ENCODE measurements around the gene ARL15.
"Not testable (repeated sequence)": the region's sequence is repeated elsewhere in the genome, so short reads cannot be mapped to it uniquely, and the experiment has no call there.

The ARL15 gene

DNA sequence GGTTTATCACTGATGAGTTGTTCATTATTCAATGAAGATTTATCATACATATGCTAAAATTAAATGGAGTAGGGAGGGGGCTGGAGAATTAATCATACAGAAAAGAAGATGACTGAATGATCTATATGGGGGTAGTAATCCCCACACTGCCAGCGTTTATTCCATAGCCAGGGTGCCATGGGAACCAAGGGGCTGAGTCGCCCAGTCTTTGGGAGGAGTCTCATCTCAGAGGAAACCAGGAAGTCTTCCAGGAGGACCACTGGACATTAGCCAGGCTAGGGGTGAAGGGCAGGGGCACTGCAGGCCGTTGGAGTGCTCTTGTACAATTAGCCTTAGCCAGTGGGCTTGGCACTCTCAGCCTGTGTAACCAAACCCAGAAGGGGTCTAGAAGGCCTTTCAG lies 226.5 kb downstream of the ARL15 start:
- in situ Hi-C loops (cut with MboI; ENCODE audit: low sequenced_read_pairs): no loop called here
- Histone ChIP-seq H3K4me3 (no peak overlapping the region), H3K9me3 (no peaks in the 10 kb centered on the region), H3K36me3 (replicated peaks) (no peaks in the 10 kb centered on the region), H3K27me3 (ENCODE audit: low read depth) (no peaks in the 10 kb centered on the region), H3K4me1 (peaks cover 8% of the 10 kb centered on the region)
- no peak for DNase-seq (ENCODE audit: low spot score in 2 of 2)

DNA sequence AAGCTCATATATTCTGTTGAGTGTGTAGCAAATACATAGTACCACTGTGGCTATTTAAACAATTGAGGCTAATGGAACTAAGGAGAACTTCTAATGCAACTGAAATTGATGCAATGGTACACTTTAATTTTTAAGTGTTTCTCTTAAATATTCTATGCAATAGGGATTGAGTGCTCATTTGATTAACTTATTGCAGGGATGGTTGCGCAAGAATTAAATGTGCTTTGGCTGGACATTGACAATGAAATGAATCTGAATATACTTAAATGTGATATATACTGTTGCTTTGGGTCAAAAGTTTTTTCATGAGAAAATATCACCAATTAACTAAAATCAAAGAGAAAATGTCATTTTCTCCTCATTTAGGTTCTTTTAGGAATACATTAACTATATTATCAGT lies 227.1 kb downstream of the ARL15 start:
- Histone ChIP-seq H3K9me3 (no peaks in the 10 kb centered on the region), H3K36me3 (replicated peaks) (no peaks in the 10 kb centered on the region), H3K4me1 (peaks cover 3% of the 10 kb centered on the region), H3K4me3 (no peak overlapping the region), H3K27me3 (ENCODE audit: low read depth) (no peaks in the 10 kb centered on the region)
- in situ Hi-C loops (cut with MboI; ENCODE audit: low sequenced_read_pairs): no loop called here
- DNase-seq (ENCODE audit: low spot score in 2 of 2): no peak

DNA sequence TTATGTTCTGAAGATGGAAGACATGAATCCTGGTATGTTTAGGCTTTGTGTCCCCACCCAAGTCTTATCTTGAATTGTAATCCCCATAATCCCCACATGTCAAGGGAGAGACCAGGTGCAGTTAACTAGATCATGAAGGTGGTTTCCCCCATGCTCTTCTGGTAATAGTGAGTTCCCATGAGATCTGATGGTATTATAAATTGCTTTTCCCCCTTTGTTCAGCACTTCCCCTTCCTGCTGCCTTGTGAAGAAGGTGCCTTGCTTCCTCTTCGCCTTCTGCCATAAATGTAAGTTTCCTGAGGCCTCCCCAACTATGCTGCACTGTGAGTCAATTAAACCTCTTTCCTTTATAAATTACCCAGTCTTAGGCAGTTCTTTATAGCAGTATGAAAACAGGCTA lies 229.0 kb downstream of the ARL15 start:
- H3K4me1 ChIP-seq: no peaks in the 10 kb centered on the region
- no peaks in the 10 kb centered on the region for H3K9me3 ChIP-seq
- DNase-seq (ENCODE audit: low spot score in 2 of 2): no peak
- H3K36me3 ChIP-seq (replicated peaks): no peaks in the 10 kb centered on the region
- no peaks in the 10 kb centered on the region for H3K27me3 ChIP-seq (ENCODE audit: low read depth)
- H3K4me3 ChIP-seq: no peak overlapping the region
- in situ Hi-C loops (cut with MboI; ENCODE audit: low sequenced_read_pairs): no loop called here

DNA sequence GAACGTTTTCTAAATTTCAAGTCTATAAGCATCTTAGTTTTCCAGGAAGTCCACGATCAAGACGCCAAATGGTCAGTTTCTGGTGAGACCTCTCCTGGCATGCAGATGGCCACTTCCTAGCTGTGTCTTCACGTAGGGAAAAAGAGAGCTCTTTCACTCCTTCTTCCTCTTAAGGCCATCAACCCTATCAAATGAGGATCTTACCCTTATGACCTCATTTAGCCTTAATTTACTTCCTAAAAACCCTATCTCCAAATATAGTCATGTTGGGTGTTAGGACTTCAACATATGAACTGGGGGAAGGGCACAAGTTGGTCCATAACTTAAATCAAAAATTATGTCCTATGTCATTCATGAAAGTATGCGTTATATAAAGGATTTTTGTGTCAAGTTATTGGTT lies 229.5 kb downstream of the ARL15 start:
- in situ Hi-C loops (cut with MboI; ENCODE audit: low sequenced_read_pairs): no loop called here
- H3K27me3 ChIP-seq (ENCODE audit: low read depth): no peaks in the 10 kb centered on the region
- DNase-seq (ENCODE audit: low spot score in 2 of 2): no peak
- no peaks in the 10 kb centered on the region for H3K36me3 ChIP-seq (replicated peaks)
- H3K4me3 ChIP-seq: no peak overlapping the region
- H3K4me1 ChIP-seq: no peaks in the 10 kb centered on the region
- no peaks in the 10 kb centered on the region for H3K9me3 ChIP-seq

DNA sequence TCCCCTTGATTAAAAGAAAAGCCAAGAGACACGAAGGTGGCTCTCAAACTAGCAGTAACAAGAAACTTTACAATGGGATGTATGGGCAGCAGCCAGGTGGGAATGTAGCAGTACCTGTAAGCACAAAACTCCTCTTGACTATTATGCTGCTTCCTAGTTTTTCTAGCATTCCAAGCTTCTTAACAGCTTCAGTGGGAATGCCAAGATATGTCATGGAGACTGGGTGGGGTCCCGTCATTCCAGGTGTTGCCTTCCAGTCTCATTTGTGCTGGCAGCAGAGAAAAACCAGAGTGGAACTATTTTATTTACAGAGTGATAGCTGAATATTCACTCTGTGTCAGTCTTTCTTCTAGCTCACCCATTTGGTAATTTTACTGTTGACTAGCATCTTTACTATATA lies 236.6 kb downstream of the ARL15 start:
- Histone ChIP-seq H3K36me3 (replicated peaks) (no peaks in the 10 kb centered on the region), H3K4me1 (no peaks in the 10 kb centered on the region), H3K4me3 (no peak overlapping the region), H3K9me3 (no peaks in the 10 kb centered on the region), H3K27me3 (ENCODE audit: low read depth) (no peaks in the 10 kb centered on the region)
- in situ Hi-C loops (cut with MboI; ENCODE audit: low sequenced_read_pairs): no loop called here
- no peak for DNase-seq (ENCODE audit: low spot score in 2 of 2)

DNA sequence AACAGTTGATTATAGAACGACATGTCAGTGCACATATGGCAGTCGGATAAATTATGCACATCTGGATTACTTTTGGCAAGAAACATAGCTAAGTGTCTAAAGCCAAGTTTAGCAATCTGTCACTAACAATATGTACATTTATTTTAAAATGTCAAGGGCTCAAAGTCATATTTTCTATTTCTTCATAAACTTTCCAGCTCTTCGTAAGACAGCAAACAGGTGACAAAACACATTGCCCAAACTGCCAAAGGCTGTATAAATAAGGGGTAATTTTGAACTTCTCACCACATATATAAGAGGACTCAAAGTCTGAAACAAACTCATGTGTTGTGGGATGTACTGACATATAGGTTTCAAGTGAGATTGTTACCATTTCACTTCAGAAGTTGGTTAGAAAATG lies 237.2 kb downstream of the ARL15 start:
- Histone ChIP-seq H3K36me3 (replicated peaks) (no peaks in the 10 kb centered on the region), H3K4me1 (no peaks in the 10 kb centered on the region), H3K27me3 (ENCODE audit: low read depth) (no peaks in the 10 kb centered on the region), H3K4me3 (no peak overlapping the region), H3K9me3 (no peaks in the 10 kb centered on the region)
- in situ Hi-C loops (cut with MboI; ENCODE audit: low sequenced_read_pairs): no loop called here
- no peak for DNase-seq (ENCODE audit: low spot score in 2 of 2)

DNA sequence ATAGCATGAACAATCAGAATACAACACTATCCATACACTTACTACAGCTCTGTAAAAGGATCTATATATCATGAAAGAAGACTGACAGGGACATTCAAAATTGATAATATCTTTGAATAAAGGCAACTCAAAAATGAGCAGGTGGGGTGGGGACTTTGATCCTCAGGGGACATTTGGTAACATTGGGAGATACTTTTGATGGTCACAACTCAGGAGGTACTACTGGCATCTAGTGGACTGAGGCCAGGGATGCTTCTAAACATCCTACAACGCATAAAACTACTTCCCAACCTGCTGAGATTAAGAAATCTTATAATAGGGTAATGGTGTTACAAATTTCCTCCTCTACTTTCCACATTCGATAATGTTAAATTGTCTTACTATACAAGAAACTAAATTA lies 243.9 kb downstream of the ARL15 start:
- Histone ChIP-seq H3K4me3 (no peak overlapping the region), H3K36me3 (replicated peaks) (no peaks in the 10 kb centered on the region), H3K9me3 (no peaks in the 10 kb centered on the region), H3K27me3 (ENCODE audit: low read depth) (no peaks in the 10 kb centered on the region), H3K4me1 (no peaks in the 10 kb centered on the region)
- no peak for DNase-seq (ENCODE audit: low spot score in 2 of 2)
- in situ Hi-C loops (cut with MboI; ENCODE audit: low sequenced_read_pairs): no loop called here

DNA sequence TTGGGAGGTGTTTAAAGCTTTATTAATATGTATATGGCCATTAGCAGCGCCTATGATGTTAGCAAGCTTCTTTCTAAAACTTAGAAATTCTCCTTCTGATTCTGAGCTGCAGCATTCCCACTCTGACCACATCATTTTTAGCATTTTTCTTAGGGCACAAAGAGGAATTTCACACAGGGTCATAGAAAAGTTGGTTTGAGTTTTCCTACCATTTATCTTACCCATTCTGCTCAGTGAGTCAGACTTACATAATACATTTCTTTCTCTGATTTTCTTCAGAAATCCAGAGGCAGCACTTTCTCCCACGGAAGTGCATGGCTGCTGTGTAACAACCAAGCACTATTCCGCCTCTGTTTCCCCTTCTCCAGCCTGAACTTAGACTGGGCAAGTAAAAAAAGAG lies 246.6 kb downstream of the ARL15 start:
- no peaks in the 10 kb centered on the region for H3K36me3 ChIP-seq (replicated peaks)
- no peaks in the 10 kb centered on the region for H3K27me3 ChIP-seq (ENCODE audit: low read depth)
- H3K4me3 ChIP-seq: no peak overlapping the region
- in situ Hi-C loops (cut with MboI; ENCODE audit: low sequenced_read_pairs): no loop called here
- H3K4me1 ChIP-seq: no peaks in the 10 kb centered on the region
- H3K9me3 ChIP-seq: no peaks in the 10 kb centered on the region
- no peak for DNase-seq (ENCODE audit: low spot score in 2 of 2)

DNA sequence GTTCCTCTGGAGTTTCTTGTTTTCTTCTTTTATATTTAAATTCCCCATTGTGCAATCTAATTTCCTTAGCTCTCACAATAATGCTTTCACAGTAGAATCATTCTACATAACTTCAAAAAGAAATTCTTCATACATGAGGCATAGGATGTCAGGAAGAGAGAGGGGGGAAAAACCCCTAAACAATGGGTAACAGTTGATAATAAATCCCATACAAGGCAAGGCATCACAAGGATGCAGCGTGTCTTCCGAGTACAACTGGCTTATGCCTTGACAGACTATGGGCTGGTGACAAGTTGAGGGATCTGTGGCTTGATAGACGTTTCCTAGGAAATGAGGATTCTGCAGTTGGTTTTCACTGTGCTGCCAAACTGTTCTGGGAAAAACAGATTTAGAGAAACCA lies 247.4 kb downstream of the ARL15 start:
- Histone ChIP-seq H3K36me3 (replicated peaks) (no peaks in the 10 kb centered on the region), H3K27me3 (ENCODE audit: low read depth) (no peaks in the 10 kb centered on the region), H3K4me1 (no peaks in the 10 kb centered on the region), H3K9me3 (no peaks in the 10 kb centered on the region), H3K4me3 (no peak overlapping the region)
- in situ Hi-C loops (cut with MboI; ENCODE audit: low sequenced_read_pairs): no loop called here
- no peak for DNase-seq (ENCODE audit: low spot score in 2 of 2)

DNA sequence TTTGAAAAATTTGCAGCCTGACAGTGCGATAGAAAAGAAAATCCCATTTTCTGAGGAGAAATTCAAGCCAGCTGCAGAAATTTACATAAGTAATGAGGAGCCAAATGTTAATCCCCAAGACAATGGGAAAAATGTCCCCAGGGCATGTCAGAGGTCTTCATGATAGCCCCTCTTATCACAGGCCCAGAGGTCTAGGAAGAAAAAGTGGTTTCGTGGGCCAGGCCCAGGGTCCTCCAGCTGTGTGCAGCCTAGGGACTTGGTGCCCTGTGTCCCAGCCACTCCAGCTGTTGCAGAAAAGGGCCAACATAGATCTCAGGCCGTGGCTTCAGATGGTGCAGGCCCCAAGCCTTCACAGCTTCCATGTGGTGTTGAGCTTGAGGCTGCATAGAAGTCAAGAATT lies 249.5 kb downstream of the ARL15 start:
- H3K36me3 ChIP-seq (replicated peaks); H3K4me1 ChIP-seq; H3K4me3 ChIP-seq; H3K9me3 ChIP-seq; H3K27me3 ChIP-seq (ENCODE audit: low read depth); in situ Hi-C loops (cut with MboI; ENCODE audit: low sequenced_read_pairs): not testable (repeated sequence)
- DNase-seq (ENCODE audit: low spot score in 2 of 2): peak in 1 of 2 experiments; percentile 27

DNA sequence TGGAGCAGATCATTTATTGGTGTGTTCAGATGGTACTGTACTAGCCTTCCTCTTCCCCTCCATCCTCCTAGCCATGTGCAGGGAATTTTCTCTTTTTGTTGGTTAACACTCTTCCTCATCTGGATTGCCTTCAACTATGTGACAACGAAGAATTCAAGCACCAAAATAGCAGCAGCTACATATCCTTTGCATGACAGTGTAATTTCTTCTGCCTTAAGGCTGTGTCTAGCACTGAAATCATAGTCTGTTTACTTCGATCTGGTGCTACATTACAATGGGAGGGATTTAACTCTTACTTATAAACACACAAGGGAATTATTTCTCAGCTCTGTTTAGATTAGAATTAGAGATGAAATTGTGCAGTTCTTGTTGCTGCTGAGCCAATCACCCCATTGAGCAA lies 260.4 kb downstream of the ARL15 start:
- Histone ChIP-seq H3K4me1 (peaks cover 7% of the 10 kb centered on the region), H3K9me3 (no peaks in the 10 kb centered on the region), H3K36me3 (replicated peaks) (no peaks in the 10 kb centered on the region), H3K4me3 (no peak overlapping the region), H3K27me3 (ENCODE audit: low read depth) (no peaks in the 10 kb centered on the region)
- in situ Hi-C loops (cut with MboI; ENCODE audit: low sequenced_read_pairs): no loop called here
- DNase-seq (ENCODE audit: low spot score in 2 of 2): peak in 1 of 2 experiments; percentile 36

DNA sequence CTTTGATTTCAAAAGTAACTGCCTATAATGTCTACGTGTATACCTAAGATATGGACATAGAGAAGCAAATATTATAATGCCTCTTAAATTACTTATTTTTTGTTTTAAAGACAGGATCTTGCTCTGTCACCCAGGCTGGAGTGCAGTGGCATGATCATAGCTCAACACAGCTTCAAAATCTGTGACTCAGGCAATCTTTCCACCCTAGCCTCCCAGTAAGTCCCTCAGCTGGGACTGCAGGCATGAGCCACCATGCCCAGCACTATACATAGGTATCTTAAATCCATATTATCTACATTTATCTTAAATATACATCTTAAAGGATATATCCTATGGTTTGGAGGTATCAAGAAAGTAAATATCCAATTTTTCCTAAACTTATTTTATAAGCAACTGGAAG lies 261.2 kb downstream of the ARL15 start:
- no peaks in the 10 kb centered on the region for H3K36me3 ChIP-seq (replicated peaks)
- peaks cover 7% of the 10 kb centered on the region for H3K4me1 ChIP-seq
- no peak overlapping the region for H3K4me3 ChIP-seq
- no peaks in the 10 kb centered on the region for H3K9me3 ChIP-seq
- in situ Hi-C loops (cut with MboI; ENCODE audit: low sequenced_read_pairs): no loop called here
- no peaks in the 10 kb centered on the region for H3K27me3 ChIP-seq (ENCODE audit: low read depth)
- DNase-seq (ENCODE audit: low spot score in 2 of 2): no peak

DNA sequence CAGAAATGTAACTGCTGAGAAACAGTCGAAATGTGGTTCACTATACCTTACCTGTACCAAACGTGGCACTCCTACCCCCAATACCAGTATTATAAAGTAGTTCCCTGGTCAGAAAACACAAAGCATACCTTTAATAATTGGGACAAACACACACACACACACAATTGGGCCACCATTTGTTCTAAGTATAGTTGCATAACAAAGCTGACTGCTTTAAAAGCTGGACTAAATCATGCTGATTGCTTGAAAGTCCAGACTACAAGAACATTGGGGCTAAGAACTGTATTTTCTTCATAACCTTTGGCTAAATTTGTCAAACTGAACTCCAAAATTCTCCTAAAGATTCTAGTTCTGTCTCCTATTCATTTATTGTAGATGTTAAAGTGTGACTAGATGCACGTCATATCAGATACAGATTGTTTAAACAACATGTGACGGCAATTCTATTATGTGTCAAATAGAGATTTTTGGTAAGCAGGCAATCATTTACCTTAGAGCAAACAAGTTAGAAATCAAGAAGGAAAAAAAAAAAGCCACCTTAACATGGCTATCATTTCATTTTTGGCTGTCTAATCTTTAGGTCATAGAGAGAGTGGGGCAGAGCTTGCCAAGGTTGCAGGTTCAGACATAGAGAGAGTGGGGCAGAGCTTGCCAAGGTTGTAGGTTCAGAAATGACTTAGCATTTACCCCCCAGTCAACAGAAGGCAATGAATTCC lies 265.1 kb downstream of the ARL15 start:
- Histone ChIP-seq H3K4me1 (peaks cover 4% of the 10 kb centered on the region), H3K9me3 (no peaks in the 10 kb centered on the region), H3K36me3 (replicated peaks) (no peaks in the 10 kb centered on the region), H3K4me3 (no peak overlapping the region), H3K27me3 (ENCODE audit: low read depth) (no peaks in the 10 kb centered on the region)
- no peak for DNase-seq (ENCODE audit: low spot score in 2 of 2)
- in situ Hi-C loops (cut with MboI; ENCODE audit: low sequenced_read_pairs): no loop called here

DNA sequence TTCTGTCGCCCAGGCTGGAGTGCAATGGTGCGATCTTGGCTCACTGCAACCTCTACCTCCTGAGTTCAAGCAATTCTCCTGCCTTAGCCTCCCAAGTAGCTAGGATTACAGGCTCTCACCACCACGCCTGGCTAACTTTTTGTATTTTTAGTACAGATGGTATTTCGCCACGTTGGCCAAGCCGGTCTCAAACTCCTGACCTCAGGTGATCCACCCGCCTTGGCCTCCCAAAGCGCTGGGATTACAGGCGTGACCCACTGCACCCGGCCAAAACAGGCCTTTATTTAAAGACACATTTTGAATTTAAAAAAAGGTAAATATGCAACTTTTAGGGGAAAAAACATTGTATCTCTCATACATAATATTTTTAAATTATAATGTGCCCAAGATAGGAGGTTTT lies 266.1 kb downstream of the ARL15 start:
- DNase-seq (ENCODE audit: low spot score in 2 of 2); H3K36me3 ChIP-seq (replicated peaks); H3K9me3 ChIP-seq; H3K4me3 ChIP-seq; in situ Hi-C loops (cut with MboI; ENCODE audit: low sequenced_read_pairs); H3K27me3 ChIP-seq (ENCODE audit: low read depth); H3K4me1 ChIP-seq: not testable (repeated sequence)

DNA sequence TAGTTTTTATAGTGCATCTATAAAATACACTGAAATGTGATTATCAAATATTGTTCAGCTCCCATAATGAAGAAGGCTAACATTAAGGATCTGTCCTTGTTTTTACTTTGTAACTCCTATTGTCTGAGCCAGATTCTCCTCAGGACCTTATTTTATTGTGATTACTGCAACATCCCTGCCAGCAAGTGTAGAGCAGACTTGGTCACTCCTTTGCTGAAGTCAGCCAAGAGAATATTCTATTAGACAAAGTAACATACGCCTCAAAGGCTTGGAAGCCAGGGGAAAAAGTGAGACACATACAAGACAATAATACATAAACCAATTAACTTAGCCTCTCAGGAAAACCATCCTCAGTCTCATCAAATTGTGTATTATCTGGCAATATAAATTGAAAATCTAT lies 269.6 kb downstream of the ARL15 start:
- Histone ChIP-seq H3K27me3 (ENCODE audit: low read depth) (no peaks in the 10 kb centered on the region), H3K4me3 (no peak overlapping the region), H3K9me3 (no peaks in the 10 kb centered on the region), H3K4me1 (no peaks in the 10 kb centered on the region; the same call in 1 of the 2 replicates), H3K36me3 (replicated peaks) (no peaks in the 10 kb centered on the region)
- in situ Hi-C loops (cut with MboI; ENCODE audit: low sequenced_read_pairs): no loop called here
- DNase-seq (ENCODE audit: low spot score in 2 of 2): no peak

All from HAP-1 (cell line).